EH (cell line): ENCODE measurements around the gene NCF2.

Experiments used
- DNase-seq: peaks from one replicate; pipeline ENCODE4 v3.0.0-alpha.2; 2015; ENCODE audit warnings: low read depth

Gene NCF2

GRCh38 chr1:183612407-183612806, 22.1 kb upstream of the NCF2 start:
- no peak for DNase-seq

GRCh38 chr1:183611021-183611420, 20.8 kb upstream of the NCF2 start:
- no peak for DNase-seq

DNA sequence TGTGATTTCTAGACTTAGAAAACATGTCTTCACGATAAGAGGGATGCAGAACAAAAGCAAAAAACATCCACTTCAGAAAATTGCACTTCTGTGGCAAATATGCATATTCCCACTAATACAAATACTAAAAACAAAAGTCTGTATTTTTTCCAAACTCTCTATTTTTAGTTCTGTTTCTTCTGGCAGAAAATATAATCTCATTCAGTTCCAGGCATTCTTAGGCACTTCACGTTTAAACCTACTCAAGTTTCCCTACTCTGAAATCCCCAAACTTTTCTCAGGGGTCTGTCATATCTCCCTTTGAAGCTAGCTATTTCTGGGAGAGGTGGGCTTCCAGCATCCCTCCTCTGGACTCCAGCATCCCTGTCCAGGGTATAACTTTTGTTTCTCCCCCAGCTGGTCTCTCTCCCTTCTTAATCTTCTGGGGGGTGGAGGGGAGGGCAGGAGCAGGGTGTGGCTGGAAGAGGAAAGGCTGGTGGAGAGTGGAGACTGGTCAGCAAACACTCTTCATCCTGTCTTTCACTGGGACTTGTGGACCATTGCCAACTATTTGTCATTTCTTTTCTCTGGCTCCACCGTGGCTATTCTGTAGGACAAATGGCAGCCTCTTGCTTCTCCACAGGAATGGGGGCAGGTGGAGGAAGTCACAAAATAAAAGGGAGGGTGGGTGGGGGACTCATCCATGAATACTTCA, 19.6 kb upstream of the NCF2 start:
- peak; percentile 75 for DNase-seq

DNA sequence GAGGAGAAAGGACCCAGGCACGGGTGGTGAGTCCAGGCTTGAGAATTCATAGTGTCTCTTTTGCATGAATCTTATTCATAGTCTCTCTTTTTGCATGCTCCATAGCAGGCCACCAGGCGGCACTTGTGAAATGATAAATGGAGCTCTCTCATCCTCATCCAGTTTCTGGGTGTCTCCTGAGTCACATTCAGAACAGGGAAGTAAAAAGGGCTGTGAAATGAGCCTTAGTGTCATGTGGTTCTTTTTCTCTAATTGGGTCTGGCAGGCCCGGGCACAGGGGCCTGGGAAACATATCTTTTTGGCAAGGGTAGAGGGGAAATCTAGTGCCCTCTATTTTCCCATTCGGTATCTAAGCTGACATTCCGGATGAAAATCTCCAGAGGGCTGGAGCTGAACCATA, 19.1 kb upstream of the NCF2 start:
- peak; percentile 87 for DNase-seq

DNA sequence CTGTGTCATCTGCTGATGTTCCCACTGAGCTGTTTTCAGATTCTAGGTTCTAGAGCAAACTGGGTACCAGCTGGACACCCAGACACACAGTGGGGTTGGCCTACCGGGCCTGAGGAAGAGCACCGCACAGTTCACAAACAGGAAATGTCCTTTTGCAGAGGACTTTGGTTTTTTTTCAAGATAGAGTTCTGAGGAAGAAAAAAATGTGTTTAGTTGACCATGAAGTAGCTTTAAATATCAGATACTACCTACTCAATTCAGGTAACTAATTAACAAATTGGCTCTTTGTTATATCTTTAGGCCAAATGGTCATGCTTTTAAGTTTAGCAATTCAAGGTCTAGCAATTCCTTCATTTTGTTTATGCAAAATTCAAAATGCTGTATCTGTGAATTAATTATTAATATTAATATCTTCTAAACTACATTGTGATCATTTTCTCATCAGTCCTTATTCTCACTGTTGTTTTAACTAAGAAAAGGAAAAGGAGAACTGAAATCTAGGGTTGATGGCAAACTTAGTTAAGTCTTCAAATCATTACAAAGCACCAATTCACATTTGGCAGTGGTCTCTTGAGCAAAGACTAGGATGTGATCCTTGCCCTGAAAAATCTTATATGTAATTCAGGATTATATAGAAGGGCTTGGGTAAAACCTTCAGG, 17.2 kb upstream of the NCF2 start:
- no peak for DNase-seq

GRCh38 chr1:183605904-183606303, 15.6 kb upstream of the NCF2 start:
- DNase-seq: no peak

DNA sequence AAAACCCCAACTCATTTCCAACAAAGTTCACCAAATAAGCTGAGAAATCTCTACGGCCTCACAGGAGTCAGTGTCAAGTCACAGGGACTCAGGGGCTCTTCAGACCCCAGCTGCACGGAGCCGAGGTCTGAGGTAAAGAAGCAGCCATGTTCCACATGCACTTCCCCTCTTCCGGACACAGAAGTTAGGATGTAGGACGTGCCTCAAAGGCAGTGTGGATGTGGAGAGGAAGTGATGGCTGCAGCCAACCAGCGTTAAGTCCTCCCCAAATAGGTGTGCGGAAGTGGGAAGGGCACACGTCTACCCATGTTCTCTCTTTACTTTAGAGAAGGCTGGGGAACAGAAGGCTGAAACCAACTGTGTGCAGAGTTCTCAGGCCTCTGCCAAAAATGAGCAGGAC, 14.6 kb upstream of the NCF2 start:
- DNase-seq: no peak

DNA sequence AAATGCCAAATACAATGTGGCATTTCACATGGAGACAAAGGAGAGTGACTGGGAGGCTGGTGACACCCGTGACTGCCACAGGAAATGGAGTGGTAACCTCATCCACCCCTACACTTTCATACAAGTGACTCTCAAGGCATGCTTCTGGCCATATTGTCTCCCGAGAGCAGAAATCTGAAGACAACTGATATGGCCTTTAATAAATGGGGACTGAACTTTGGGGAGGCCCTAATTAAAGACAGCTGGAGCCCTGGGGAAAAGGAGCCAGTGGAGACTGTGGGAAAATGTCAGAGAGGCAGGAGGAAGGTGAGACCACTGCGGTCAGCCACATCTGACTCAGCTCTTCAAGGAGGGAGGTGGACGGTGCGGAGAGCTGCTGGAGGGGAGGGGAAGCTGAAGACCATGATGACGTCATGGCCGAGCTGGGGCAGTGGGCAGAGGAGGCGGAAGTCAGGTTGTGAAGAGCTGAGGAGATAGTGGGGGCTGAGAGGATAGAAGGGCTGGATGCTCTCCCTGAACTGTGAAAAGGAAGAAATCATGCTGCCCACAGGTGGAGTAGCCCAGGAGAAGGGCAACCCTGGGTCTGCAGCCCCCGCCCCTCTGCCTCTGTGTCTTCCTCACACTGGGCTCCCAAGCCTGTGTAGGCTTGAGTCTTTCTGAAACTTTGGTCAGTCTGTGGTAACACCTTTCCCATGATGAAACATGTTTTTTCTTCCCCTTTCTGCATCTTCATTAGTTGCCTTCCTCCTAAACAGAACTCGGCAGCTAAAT, 14.0 kb upstream of the NCF2 start:
- DNase-seq: peak; percentile 96

- DNase-seq: no peak
Measured at GRCh38 chr1:183602510-183602909, 12.3 kb upstream of the NCF2 start.

DNA sequence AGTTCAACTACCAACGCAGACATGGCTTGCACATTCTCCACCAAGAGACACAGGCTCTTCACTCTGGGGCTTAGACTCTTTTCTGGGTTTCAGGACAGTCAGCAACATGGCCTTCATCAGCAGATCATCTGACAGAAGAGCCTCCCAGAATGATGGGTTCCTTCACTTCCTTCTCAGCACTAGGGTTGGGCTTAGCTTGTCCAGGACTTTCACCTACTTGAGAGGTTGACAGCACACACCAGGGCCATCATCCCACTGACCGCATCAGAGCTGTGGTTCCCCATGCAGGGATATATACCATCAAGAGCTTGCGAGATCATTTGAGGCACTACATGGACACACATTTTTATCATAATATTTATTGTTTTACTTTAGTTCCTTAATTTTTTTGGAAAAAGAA, 10.4 kb upstream of the NCF2 start:
- DNase-seq: no peak

DNA sequence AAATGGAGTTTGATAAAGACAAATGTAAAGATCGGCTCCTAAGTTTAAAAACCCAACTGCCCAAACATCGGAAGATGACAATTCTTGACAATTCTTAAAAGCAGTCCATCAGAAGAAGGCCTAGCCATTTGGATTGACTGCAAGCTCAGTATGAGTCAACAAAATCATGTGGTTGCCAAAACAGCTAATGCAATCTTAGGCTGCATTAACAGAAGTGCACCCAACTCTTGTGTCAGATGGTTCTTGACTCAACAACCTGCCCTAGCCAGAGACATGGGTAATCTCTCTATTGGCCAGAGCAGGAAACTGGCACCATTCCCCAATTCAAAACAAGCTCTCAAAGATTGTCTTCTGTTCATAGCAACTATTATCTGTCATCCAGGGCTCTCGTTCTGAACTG, 9.9 kb upstream of the NCF2 start:
- DNase-seq: peak; percentile 87

GRCh38 chr1:183598386-183598785, 8.1 kb upstream of the NCF2 start:
- DNase-seq: no peak

DNA sequence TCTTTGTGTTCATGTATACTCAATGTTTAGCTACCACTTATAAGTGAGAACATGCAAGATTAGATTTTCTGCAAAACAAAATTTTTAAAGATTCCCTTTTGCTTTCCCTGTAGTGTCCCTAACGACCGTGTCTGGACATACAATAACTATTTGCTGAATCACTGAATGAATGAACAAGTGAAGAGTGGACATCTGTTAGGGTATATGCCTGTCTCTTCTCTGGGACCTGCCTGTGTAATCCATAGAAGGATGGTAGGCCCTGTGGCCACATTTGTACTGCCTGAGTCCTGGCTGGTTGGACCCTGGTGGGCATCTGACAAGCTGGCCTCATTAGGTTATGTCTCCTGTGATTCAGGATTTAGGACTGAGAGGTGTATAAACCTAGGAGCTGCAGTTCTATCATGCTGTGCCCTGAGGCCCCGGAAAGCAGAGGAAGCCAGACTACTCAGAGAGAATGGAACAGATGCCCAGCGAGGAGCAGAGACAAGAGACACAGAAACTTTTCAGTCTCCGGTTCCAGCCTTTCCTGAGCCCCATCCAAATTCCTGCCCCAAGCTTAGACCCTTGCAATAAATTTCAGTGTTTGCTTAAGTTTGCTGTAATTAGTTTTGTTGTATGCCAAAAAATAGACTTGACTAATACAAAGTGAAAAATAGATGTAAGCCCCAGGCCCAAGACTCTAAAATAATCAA, 7.5 kb upstream of the NCF2 start:
- peak; percentile 36 for DNase-seq

GRCh38 chr1:183596500-183596899, 6.2 kb upstream of the NCF2 start:
- no peak for DNase-seq

GRCh38 chr1:183595537-183595936, 5.3 kb upstream of the NCF2 start:
- no peak for DNase-seq

DNA sequence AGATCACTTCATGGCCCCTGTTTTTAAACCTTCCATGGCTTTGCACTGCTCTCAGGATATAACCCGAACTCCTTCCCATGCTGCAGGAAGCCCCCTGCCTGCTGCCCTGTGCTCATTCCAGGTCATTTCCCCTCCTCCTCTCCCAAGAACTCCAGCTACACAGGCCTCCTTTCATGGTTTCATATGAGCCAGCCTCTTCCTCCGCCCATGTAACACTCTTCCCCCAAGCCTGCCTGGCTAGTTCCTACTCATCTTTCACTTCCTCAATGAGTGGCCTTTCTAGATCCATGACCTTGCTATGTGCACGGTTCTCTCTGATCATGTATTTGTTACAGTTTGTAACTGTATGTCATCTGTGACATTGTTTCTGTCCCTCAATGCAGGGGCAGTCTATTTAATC, 3.1 kb upstream of the NCF2 start:
- DNase-seq: no peak

DNA sequence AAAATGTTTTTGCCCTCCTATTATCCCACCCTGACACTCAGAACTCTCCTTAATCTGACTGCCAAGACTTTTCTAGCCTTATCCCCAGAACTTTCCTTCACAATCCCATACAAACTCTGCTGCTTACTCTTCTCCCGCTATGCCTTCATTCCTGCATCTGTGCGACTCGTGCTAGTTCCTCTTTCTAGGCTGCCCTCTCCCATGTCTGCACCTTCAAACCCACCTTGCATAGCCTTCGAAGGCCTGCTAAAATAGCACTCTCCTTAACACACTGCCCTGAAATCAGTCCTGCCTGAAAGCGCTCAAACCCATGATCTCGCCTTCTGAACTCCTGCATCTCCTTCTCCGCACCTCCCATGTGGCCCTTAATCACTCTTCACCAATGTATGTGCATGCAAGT, 2.5 kb upstream of the NCF2 start:
- no peak for DNase-seq

DNA sequence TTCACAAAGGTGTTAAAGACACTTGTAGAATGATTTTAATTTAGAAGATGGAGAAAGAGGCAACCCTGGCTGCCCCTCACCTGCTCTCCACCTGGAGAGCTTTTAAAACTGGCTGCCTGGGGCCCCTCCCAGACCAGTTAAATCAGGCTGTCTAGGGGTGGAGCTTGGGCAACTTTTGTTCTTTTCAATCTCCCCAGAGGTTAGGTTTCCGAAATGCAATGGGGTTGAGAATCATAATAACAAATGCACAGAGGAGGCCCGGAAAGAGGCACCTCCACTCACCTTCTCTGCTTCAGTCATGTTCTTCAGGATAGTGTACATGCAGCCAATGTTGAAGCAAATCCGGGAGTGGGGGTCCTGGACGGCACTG, 400 bp downstream of the NCF2 start:
- DNase-seq: no peak

GRCh38 chr1:183589384-183589783, 875 bp downstream of the NCF2 start:
- DNase-seq: no peak

DNA sequence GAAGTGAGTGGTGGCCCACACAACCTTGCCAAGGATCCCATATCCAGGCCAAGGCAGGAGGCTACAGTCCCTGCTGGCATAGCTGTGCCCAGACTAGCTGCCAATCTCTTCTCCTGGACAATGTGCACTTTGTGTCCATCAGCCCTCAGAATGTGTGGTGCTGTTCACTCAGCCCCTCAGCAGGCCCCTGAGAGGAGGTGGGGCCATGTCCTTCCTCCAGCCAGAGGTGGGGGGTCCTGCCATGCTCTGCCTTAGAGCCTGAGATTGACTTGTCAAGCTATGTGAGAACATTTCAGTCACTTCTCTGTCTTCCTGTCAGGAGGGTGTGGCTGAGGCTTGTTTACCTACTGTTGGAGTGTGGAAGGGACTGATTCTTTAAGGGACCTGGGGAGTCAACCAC, 1.4 kb downstream of the NCF2 start:
- no peak for DNase-seq

DNA sequence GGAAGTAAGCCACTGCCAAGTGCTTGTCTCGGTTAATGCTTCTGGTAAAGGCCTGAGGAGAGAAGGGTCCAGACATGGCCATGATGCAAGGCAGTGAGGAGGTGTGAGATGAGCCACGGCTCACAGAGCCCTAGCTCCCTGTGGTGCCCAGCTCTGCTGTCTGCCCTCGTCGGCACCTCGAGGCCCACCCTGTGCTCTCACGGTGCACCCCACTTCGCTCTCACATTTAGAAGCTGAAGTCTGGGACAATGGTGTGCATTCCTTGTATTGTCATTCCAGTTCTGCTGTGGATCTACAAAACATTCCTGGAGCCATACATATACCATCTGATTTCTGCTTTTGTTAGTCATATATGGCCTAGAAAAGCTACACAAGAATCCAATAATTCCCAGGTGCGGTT, 3.3 kb downstream of the NCF2 start:
- DNase-seq: no peak

- DNase-seq: no peak
Measured at GRCh38 chr1:183586455-183586854, 3.8 kb downstream of the NCF2 start.

DNA sequence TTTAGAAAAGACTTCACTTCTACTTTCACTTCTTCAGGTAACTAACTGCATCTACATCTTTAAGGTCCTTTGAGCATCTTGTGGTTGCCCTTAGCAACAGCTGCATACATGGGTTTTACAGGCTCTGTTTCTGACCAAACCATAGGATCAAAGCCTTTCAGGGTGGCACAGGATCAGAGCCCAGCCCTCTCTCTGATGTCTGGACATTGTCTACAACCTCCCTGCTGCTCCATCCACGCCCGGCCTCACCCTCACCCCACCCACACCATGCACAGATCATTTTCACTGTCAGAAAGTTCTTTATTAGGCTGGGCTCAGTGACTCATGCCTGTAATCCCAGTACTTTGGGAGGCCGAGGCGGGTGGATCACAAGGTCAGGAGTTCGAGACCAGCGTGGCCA, 5.2 kb downstream of the NCF2 start:
- no peak for DNase-seq
